ENCODE measurements around the gene WDR46. TPM values are rescaled to one million over a fixed set of nuclear protein-coding genes. Genes with fewer than 3 reads are reported as not detected.

WDR46 gene
- total and polyA plus RNA-seq, 2 of the 13 experiments (the other 11 are each of a cell fraction or from before 2014, with no cell fraction given), result 47.4 to 105 TPM

- TF ChIP-seq ZNF234 (CRISPR knock-in tag; conservative IDR thresholded peaks at IDR 0.05), result peak; percentile 66; the same call in 1 of the 2 replicates
- no peak for TF ChIP-seq MED1 (CRISPR knock-in tag; IDR thresholded peaks at IDR 0.05)
- TF ChIP-seq ZNF746 (CRISPR knock-in tag; IDR thresholded peaks at IDR 0.05), result 0 out of 2 replicates have a peak, but pooled peaks have one; percentile 11
- TF ChIP-seq MEF2D (CRISPR knock-in tag; IDR thresholded peaks at IDR 0.05), result 0 out of 2 replicates have a peak, but pooled peaks have one; percentile 17
- TF ChIP-seq ZNF501 (CRISPR knock-in tag; IDR thresholded peaks at IDR 0.05), result peak; percentile 35
- no peak for TF ChIP-seq PBX3 (CRISPR knock-in tag; IDR thresholded peaks at IDR 0.05; ENCODE audit: borderline replicate concordance)
- peak; percentile 18 for TF ChIP-seq ZNF18 (CRISPR knock-in tag; IDR thresholded peaks at IDR 0.05; ENCODE audit: insufficient replicate concordance)
- TF ChIP-seq ZNF574 (CRISPR knock-in tag; IDR thresholded peaks at IDR 0.05), result no peak
- peak; percentile 77; the same call in 1 of the 2 replicates for TF ChIP-seq ZNF224 (CRISPR knock-in tag; IDR thresholded peaks at IDR 0.05)
- TF ChIP-seq ZC3H13 (CRISPR knock-in tag; IDR thresholded peaks at IDR 0.05), result no peak
- TF ChIP-seq PHF20 (CRISPR knock-in tag; IDR thresholded peaks at IDR 0.05), result no peak
- TF ChIP-seq ZNF354B (CRISPR knock-in tag; IDR thresholded peaks at IDR 0.05), result no peak
- TF ChIP-seq PRPF4 (IDR thresholded peaks at IDR 0.05; ENCODE audit: low read depth, low read length, poor library complexity, severe bottlenecking), result no peak
- no peak for TF ChIP-seq ZNF280D (CRISPR knock-in tag; IDR thresholded peaks at IDR 0.05)
- TF ChIP-seq ZNF552 (CRISPR knock-in tag; IDR thresholded peaks at IDR 0.05; ENCODE audit: borderline replicate concordance), result 0 out of 2 replicates have a peak, but pooled peaks have one; percentile 2
- no peak for TF ChIP-seq ZNF496 (CRISPR knock-in tag; IDR thresholded peaks at IDR 0.05; ENCODE audit: insufficient replicate concordance)
- no peak for TF ChIP-seq ZNF724P (CRISPR knock-in tag; IDR thresholded peaks at IDR 0.05; ENCODE audit: borderline replicate concordance)
- TF ChIP-seq HNRNPH1 (optimal IDR thresholded peaks at IDR 0.05; ENCODE audit: low read depth, low read length), result no peak
- TF ChIP-seq ZNF629 (CRISPR knock-in tag; conservative IDR thresholded peaks at IDR 0.05), result peak; percentile 82
- no peak for TF ChIP-seq ZNF577 (CRISPR knock-in tag; IDR thresholded peaks at IDR 0.05; ENCODE audit: borderline replicate concordance, low read depth)
- no peak for TF ChIP-seq ZNF282 (IDR thresholded peaks at IDR 0.05; ENCODE audit: partially characterized antibody)
- no peak for TF ChIP-seq SMC3 (IDR thresholded peaks at IDR 0.05; ENCODE audit: low read length)
These were observed 24.2 kb upstream of the WDR46 start (continued) for GRCh38 chr6:33313105-33313708.
